ENCODE results near the gene IL10. TPM values are rescaled to one million over a fixed set of nuclear protein-coding genes. Genes with fewer than 3 reads are reported as not detected.

The IL10 gene
- total and polyA plus RNA-seq, 4 donors, result 2.7 to 12.6 (median 3.6) TPM

DNA sequence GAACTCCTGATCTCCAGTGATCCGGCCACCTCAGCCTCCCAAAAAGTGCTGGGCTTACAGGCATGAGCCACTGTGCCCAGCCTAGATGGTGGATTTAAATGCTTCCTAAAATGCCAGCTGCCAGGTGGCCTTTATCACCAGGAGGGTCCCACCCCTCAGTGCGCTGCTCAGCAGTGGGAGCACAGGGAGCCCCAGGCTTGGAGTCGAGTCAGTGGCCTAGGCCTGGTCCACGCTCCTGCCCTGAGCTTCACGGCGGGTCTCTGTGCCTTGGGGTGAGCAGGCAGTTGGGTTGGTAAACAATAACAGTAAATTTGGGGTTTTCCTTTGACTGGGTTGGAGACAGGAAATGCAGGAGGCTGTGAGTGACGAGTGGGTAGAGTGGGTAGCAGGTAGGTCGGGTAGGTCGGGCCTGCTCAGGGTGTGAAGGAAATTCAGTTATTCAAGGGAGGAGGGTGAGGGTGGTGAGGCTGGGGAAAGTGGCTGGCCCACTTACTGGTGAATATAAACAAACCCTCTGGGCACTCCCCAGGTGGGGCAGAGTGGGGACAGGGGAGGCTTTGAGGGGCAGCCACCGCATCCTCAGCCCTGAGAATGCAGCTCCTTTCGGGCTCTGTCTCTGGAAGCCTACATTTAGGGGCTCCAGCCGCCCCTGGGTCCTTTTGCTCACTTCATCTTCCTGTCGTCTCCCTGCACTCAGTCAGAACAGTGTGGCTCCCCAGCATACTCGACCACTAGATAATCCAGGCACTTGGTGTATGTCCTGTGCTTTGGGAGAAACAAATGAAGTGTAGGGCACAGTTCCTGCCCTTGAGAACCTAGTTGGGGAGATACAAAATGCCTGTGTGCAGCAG lies 35.2 kb downstream of the IL10 start:
- Histone ChIP-seq H3K27ac (ENCODE audit: low read depth in 1 of 2, low read length in 2 of 2) (no peak overlapping the region), H3K4me1 (ENCODE audit: control insufficient read depth in 1 of 2, insufficient read depth in 2 of 2, low read length in 2 of 2) (no peaks in the 10 kb centered on the region), H3K4me3 (ENCODE audit: low read length in 2 of 2) (no peak overlapping the region), H3K27me3 (ENCODE audit: control insufficient read depth in 1 of 2, insufficient read depth in 2 of 2, low read length in 1 of 2) (no peaks in the 10 kb centered on the region), H3K36me3 (ENCODE audit: control insufficient read depth in 1 of 2, insufficient read depth in 2 of 2, low read length in 1 of 2) (peaks cover 0 to 6% of the 10 kb centered on the region in 2 donors), H3K9me3 (ENCODE audit: control insufficient read depth, low read length) (no peaks in the 10 kb centered on the region)
- ATAC-seq (ENCODE audit: low FRiP score) (no peak), DNase-seq (no peak)
- intact Hi-C loops (cut with DNase I), result loop anchor here in 1 of 2 donors (5.0 to 10.0 kb wide), 2 partner anchors 105 to 168 kb away; no protein-coding TSS in a partner anchor
- 85 to 87% methylated on average over 14 of the region's 14 CpGs for WGBS, 2 donors

DNA sequence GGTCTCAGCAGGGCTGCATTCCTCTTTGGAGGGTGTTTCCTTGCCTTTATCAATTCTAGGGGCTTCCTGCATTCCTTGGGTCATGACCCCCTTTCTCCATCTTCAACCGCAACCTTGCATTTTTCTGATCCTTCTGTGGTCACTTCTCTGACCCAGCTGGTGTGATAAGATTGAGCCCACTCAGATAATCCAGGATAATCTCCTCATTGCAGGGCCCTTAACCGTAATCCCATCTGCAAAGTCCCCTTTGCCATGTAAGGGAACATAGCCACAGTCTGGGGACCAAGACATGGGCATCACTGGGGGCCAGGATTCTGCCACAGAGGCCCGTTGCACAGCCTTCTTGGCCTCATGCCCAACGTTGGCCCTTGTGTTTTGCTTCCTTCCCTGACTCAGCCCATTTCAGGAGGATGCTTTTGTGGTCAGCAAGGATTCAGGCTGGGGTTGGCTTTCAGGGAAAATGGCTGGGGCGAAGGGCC lies 36.7 kb downstream of the IL10 start:
- WGBS, 2 donors, result 53 to 60% methylated on average over 5 of the region's 5 CpGs
- H3K27me3 ChIP-seq (ENCODE audit: control insufficient read depth in 1 of 2, insufficient read depth in 2 of 2, low read length in 1 of 2), result no peaks in the 10 kb centered on the region
- H3K4me1 ChIP-seq (ENCODE audit: control insufficient read depth in 1 of 2, insufficient read depth in 2 of 2, low read length in 2 of 2), result no peaks in the 10 kb centered on the region
- DNase-seq (peak in 1 of 2 donors; percentile 67), ATAC-seq (ENCODE audit: low FRiP score) (no peak)
- no peak overlapping the region for H3K4me3 ChIP-seq (ENCODE audit: low read length in 2 of 2)
- H3K36me3 ChIP-seq (ENCODE audit: control insufficient read depth in 1 of 2, insufficient read depth in 2 of 2, low read length in 1 of 2), result peaks cover 0 to 14% of the 10 kb centered on the region in 2 donors
- no peaks in the 10 kb centered on the region for H3K9me3 ChIP-seq (ENCODE audit: control insufficient read depth, low read length)
- intact Hi-C loops (cut with DNase I), result loop anchor here in 1 of 2 donors (5.0 to 10.0 kb wide), 2 partner anchors 103 to 169 kb away; no protein-coding TSS in a partner anchor
- no peak overlapping the region for H3K27ac ChIP-seq (ENCODE audit: low read depth in 1 of 2, low read length in 2 of 2)

DNA sequence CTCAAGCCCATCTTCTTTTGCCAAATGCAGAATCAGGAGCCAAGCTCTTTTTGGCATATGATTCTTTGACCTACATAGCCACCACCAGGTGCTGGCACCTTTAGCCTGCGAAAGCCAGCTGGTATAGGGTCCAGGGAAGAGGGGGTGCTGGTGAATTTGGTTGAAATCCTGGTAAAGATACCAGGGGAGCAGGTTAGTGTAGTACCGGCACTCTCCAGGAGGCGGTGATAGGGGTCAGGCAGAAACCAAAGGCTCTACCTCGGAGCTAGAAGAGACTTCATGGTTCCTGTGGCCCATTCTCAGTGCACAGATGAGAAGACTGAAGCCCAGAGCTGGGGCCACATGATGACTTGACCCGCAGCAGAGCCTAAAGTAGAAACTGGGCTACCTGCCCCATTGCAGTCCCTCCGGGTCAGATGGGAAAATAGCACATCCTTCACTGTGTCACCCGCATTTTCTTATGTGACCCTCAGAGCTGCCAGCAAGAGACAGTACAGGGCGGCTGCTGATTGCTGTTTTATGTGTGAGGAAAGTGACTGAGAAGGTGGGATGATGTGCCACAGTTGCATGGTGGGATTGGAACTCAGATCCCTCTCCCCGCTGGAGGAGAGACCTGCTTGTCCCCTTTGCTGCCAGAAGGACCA lies 37.7 kb downstream of the IL10 start:
- intact Hi-C loops (cut with DNase I), result loop anchor here in 1 of 2 donors (5.0 to 10.0 kb wide), 2 partner anchors 102 to 170 kb away; no protein-coding TSS in a partner anchor
- DNase-seq (peak; percentile 60 to 83), ATAC-seq (ENCODE audit: low FRiP score) (peak; percentile 60)
- Histone ChIP-seq H3K4me1 (ENCODE audit: control insufficient read depth in 1 of 2, insufficient read depth in 2 of 2, low read length in 2 of 2) (no peaks in the 10 kb centered on the region), H3K27ac (ENCODE audit: low read depth in 1 of 2, low read length in 2 of 2) (no peak overlapping the region), H3K27me3 (ENCODE audit: control insufficient read depth in 1 of 2, insufficient read depth in 2 of 2, low read length in 1 of 2) (no peaks in the 10 kb centered on the region), H3K4me3 (ENCODE audit: low read length in 2 of 2) (no peak overlapping the region), H3K9me3 (ENCODE audit: control insufficient read depth, low read length) (no peaks in the 10 kb centered on the region), H3K36me3 (ENCODE audit: control insufficient read depth in 1 of 2, insufficient read depth in 2 of 2, low read length in 1 of 2) (peaks cover 1 to 15% of the 10 kb centered on the region in 2 donors)
- WGBS, 2 donors, result 74 to 75% methylated on average over 9 of the region's 9 CpGs

DNA sequence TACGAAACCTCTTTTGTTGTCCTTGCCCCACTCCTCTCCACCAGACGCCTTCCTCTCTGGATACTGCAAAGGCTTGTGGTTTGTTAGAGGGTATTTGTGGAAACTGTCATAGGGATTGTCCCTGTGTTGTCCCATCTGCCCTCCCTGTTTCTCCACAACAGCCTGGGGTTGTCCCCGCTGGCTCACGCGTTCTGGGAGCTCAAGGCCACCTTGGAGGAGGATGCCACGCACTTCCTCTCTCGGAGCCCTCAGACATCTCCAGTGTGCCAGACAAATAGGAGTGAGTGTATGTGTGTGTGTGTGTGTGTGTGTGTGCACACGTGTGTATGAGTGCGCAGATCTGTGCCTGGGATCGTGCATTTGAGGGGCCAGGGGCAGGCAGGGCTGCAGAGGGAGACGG lies 39.3 kb downstream of the IL10 start:
- no peak for ATAC-seq (ENCODE audit: low FRiP score)
- H3K27me3 ChIP-seq (ENCODE audit: control insufficient read depth in 1 of 2, insufficient read depth in 2 of 2, low read length in 1 of 2), result no peaks in the 10 kb centered on the region
- H3K4me3 ChIP-seq (ENCODE audit: low read length in 2 of 2), result no peak overlapping the region
- intact Hi-C loops (cut with DNase I), result loop anchor here in 1 of 2 donors (10.0 kb wide), 1 partner anchor 172 kb away; no protein-coding TSS in a partner anchor
- WGBS, 2 donors, result 89 to 92% methylated on average over 11 of the region's 11 CpGs
- no peak for DNase-seq
- H3K27ac ChIP-seq (ENCODE audit: low read depth in 1 of 2, low read length in 2 of 2), result no peak overlapping the region
- H3K9me3 ChIP-seq (ENCODE audit: control insufficient read depth, low read length), result no peaks in the 10 kb centered on the region
- no peaks in the 10 kb centered on the region for H3K4me1 ChIP-seq (ENCODE audit: control insufficient read depth in 1 of 2, insufficient read depth in 2 of 2, low read length in 2 of 2)
- peaks cover 6 to 18% of the 10 kb centered on the region in 2 donors for H3K36me3 ChIP-seq (ENCODE audit: control insufficient read depth in 1 of 2, insufficient read depth in 2 of 2, low read length in 1 of 2)

- WGBS, 2 donors, result 85 to 89% methylated on average over 11 of the region's 11 CpGs
- ATAC-seq (ENCODE audit: low FRiP score) (no peak), DNase-seq (no peak)
- Histone ChIP-seq H3K4me1 (ENCODE audit: control insufficient read depth in 1 of 2, insufficient read depth in 2 of 2, low read length in 2 of 2) (no peaks in the 10 kb centered on the region), H3K27me3 (ENCODE audit: control insufficient read depth in 1 of 2, insufficient read depth in 2 of 2, low read length in 1 of 2) (no peaks in the 10 kb centered on the region), H3K9me3 (ENCODE audit: control insufficient read depth, low read length) (no peaks in the 10 kb centered on the region), H3K4me3 (ENCODE audit: low read length in 2 of 2) (no peak overlapping the region), H3K27ac (ENCODE audit: low read depth in 1 of 2, low read length in 2 of 2) (no peak overlapping the region), H3K36me3 (ENCODE audit: control insufficient read depth in 1 of 2, insufficient read depth in 2 of 2, low read length in 1 of 2) (peaks cover 6 to 18% of the 10 kb centered on the region in 2 donors)
- intact Hi-C loops (cut with DNase I), result loop anchor here in 1 of 2 donors (10.0 kb wide), 1 partner anchor 172 kb away; no protein-coding TSS in a partner anchor
These were observed 39.8 kb downstream of the IL10 start for GRCh38 chr1:206732508-206732907.

GRCh38 chr1:206729507-206729906 lies 42.8 kb downstream of the IL10 start:
- no peaks in the 10 kb centered on the region for H3K9me3 ChIP-seq (ENCODE audit: control insufficient read depth, low read length)
- ATAC-seq (ENCODE audit: low FRiP score), result no peak
- WGBS, 2 donors, result 91% methylated on average over 3 of the region's 3 CpGs
- H3K27me3 ChIP-seq (ENCODE audit: control insufficient read depth in 1 of 2, insufficient read depth in 2 of 2, low read length in 1 of 2), result no peaks in the 10 kb centered on the region
- no peak overlapping the region for H3K27ac ChIP-seq (ENCODE audit: low read depth in 1 of 2, low read length in 2 of 2)
- peaks cover 0 to 2% of the 10 kb centered on the region in 2 donors for H3K4me1 ChIP-seq (ENCODE audit: control insufficient read depth in 1 of 2, insufficient read depth in 2 of 2, low read length in 2 of 2)
- peaks cover 6 to 18% of the 10 kb centered on the region in 2 donors for H3K36me3 ChIP-seq (ENCODE audit: control insufficient read depth in 1 of 2, insufficient read depth in 2 of 2, low read length in 1 of 2)
- no peak overlapping the region for H3K4me3 ChIP-seq (ENCODE audit: low read length in 2 of 2)
- intact Hi-C loops (cut with DNase I), result loop anchor here in 1 of 2 donors (5.0 kb wide), 1 partner anchor 183 kb away; no protein-coding TSS in a partner anchor
- DNase-seq, result no peak

- H3K4me3 ChIP-seq (ENCODE audit: low read length in 2 of 2), result no peak overlapping the region
- 83 to 95% methylated on average over 6 of the region's 6 CpGs for WGBS, 2 donors
- ATAC-seq (ENCODE audit: low FRiP score), result no peak
- no peaks in the 10 kb centered on the region for H3K27me3 ChIP-seq (ENCODE audit: control insufficient read depth in 1 of 2, insufficient read depth in 2 of 2, low read length in 1 of 2)
- peaks cover 0 to 2% of the 10 kb centered on the region in 2 donors for H3K4me1 ChIP-seq (ENCODE audit: control insufficient read depth in 1 of 2, insufficient read depth in 2 of 2, low read length in 2 of 2)
- intact Hi-C loops (cut with DNase I), result loop anchor here in 1 of 2 donors (5.0 kb wide), 1 partner anchor 183 kb away; no protein-coding TSS in a partner anchor
- no peak for DNase-seq
- H3K27ac ChIP-seq (ENCODE audit: low read depth in 1 of 2, low read length in 2 of 2), result no peak overlapping the region
- peaks cover 6 to 18% of the 10 kb centered on the region in 2 donors for H3K36me3 ChIP-seq (ENCODE audit: control insufficient read depth in 1 of 2, insufficient read depth in 2 of 2, low read length in 1 of 2)
- no peaks in the 10 kb centered on the region for H3K9me3 ChIP-seq (ENCODE audit: control insufficient read depth, low read length)
These were observed 43.2 kb downstream of the IL10 start for GRCh38 chr1:206729050-206729449.

GRCh38 chr1:206728697-206728987 lies 43.7 kb downstream of the IL10 start:
- Histone ChIP-seq H3K27me3 (ENCODE audit: control insufficient read depth in 1 of 2, insufficient read depth in 2 of 2, low read length in 1 of 2) (no peaks in the 10 kb centered on the region), H3K27ac (ENCODE audit: low read depth in 1 of 2, low read length in 2 of 2) (no peak overlapping the region), H3K9me3 (ENCODE audit: control insufficient read depth, low read length) (no peaks in the 10 kb centered on the region), H3K36me3 (ENCODE audit: control insufficient read depth in 1 of 2, insufficient read depth in 2 of 2, low read length in 1 of 2) (peaks cover 6 to 18% of the 10 kb centered on the region in 2 donors), H3K4me3 (ENCODE audit: low read length in 2 of 2) (no peak overlapping the region), H3K4me1 (ENCODE audit: control insufficient read depth in 1 of 2, insufficient read depth in 2 of 2, low read length in 2 of 2) (peaks cover under 1 to 2% of the 10 kb centered on the region in 2 donors)
- intact Hi-C loops (cut with DNase I), result loop anchor here in 1 of 2 donors (5.0 kb wide), 1 partner anchor 184 kb away; no protein-coding TSS in a partner anchor
- no peak for ATAC-seq (ENCODE audit: low FRiP score)
- DNase-seq, result no peak
- 76 to 85% methylated on average over 7 to 9 of the region's 9 CpGs for WGBS, 2 donors
